MM.1S (cell line): Measurements from ENCODE around the gene ZFYVE28.

Experiments used
- CTCF ChIP-seq: fragments of 300-600 bp; sonication (generic); IDR thresholded peaks from 2 replicates; pipeline ENCODE4 v1.5.1; 2016; ENCODE audit warnings: antibody characterized with exemption, low read length, mixed read lengths
- EZH2 ChIP-seq: fragments of 300-600 bp; sonication (generic); optimal IDR thresholded peaks from 2 replicates; pipeline ENCODE3; 2017; ENCODE audit warnings: low read depth, mild to moderate bottlenecking, antibody characterized with exemption, low read length, mixed read lengths
- EZH2phosphoT487 ChIP-seq: fragments of 300-600 bp; sonication (generic); IDR thresholded peaks from 2 replicates; pipeline ENCODE4 v1.6.1; 2018; ENCODE audit warnings: antibody characterized with exemption, low read length

DNA sequence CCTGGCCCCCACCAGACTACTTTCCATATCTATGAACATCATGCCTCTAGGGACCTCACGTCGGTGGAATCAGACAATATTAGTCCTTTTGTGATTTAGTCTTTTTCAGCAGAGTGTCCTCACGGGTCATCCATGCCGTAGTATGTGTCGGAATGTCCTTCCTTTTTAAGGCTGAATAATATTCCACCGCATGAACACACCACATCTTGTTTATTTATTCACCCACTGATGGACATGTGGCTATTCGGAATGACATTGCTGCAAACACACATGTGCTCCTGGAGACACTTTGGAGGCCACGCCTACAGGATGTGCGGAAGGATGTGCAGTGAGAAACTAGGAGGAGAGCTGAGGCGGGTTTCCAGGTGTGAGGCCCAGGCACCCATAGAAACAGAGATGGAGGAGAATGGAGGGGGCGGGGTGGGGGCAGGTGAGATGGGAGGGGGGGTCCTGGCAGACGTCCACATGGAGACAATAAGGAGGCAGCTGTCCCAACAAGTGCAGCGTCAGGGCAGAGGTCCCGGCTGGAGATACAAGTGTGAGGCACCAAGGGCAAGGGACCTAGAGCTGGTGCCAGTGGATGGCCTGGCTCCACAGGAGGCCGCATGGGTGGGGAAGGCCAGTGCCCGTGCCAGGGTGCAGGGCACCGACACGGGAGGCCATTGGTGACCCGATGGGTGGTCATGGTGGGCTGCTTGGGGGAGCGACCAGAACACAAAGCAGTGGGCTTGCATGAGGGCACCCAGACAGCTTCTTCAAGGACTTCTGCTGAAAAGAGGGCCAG is 20.7 kb downstream of the ZFYVE28 start:
- TF ChIP-seq CTCF (no peak), EZH2 (no peak), EZH2phosphoT487 (no peak)
